RPMI7951 (cell line): ENCODE data around the gene SLC2A10. TPM values are rescaled to one million over a fixed set of nuclear protein-coding genes. Genes with fewer than 3 reads are reported as not detected.
"Not testable (repeated sequence)": the region's sequence is repeated elsewhere in the genome, so short reads cannot be mapped to it uniquely, and the experiment has no call there.

Source experiments
- DNase-seq: peaks from one replicate; pipeline ENCODE4 v3.0.0-alpha.2; 2012; ENCODE audit warnings: low read depth
- total RNA-seq: library from RNA; depleted of rRNA; stranded (reverse); fragments of >200 nt; shearing (Covaris generic); gene quantifications from 2 replicates; pipeline ENCODE4 v1.2.3, GENCODE V29; 2014; rRNA removed

Gene SLC2A10
- total RNA-seq = 20.4 and 23.4 TPM in 2 replicates

- DNase-seq = peak; percentile 72
These were observed at the start of gene SLC2A10 for GRCh38 chr20:46709459-46710152. SLC2A10 (plus strand) TSS chr20:46709649; CDS start chr20:46709737, 88 bp downstream.

- DNase-seq = no peak
These were observed 49.0 kb upstream of the SLC2A10 start for GRCh38 chr20:46660487-46660886.

GRCh38 chr20:46661659-46662058 lies 47.8 kb upstream of the SLC2A10 start:
- no peak for DNase-seq

- no peak for DNase-seq
These were observed 45.9 kb upstream of the SLC2A10 start for GRCh38 chr20:46663531-46663930.

GRCh38 chr20:46665602-46666001 lies 43.8 kb upstream of the SLC2A10 start:
- DNase-seq = no peak

GRCh38 chr20:46666306-46666705 lies 43.1 kb upstream of the SLC2A10 start:
- DNase-seq = no peak

GRCh38 chr20:46666818-46667515 lies 42.5 kb upstream of the SLC2A10 start:
- DNase-seq = no peak

GRCh38 chr20:46670228-46670584 lies 39.2 kb upstream of the SLC2A10 start:
- no peak for DNase-seq

- no peak for DNase-seq
These were observed 38.6 kb upstream of the SLC2A10 start for GRCh38 chr20:46670585-46671584.

GRCh38 chr20:46671866-46672542 lies 37.4 kb upstream of the SLC2A10 start:
- DNase-seq = no peak

GRCh38 chr20:46672543-46673148 lies 36.8 kb upstream of the SLC2A10 start:
- DNase-seq = no peak

GRCh38 chr20:46673394-46674252 lies 35.8 kb upstream of the SLC2A10 start:
- no peak for DNase-seq

- DNase-seq = no peak
These were observed 35.0 kb upstream of the SLC2A10 start for GRCh38 chr20:46674253-46675083.

- not testable (repeated sequence) for DNase-seq
These were observed 32.7 kb upstream of the SLC2A10 start for GRCh38 chr20:46676649-46677316.

GRCh38 chr20:46677608-46678007 lies 31.8 kb upstream of the SLC2A10 start:
- no peak for DNase-seq

- DNase-seq = no peak
These were observed 30.9 kb upstream of the SLC2A10 start for GRCh38 chr20:46678516-46678915.

GRCh38 chr20:46680684-46681031 lies 28.8 kb upstream of the SLC2A10 start:
- DNase-seq = no peak

GRCh38 chr20:46681032-46681854 lies 28.2 kb upstream of the SLC2A10 start:
- peak; percentile 58 for DNase-seq
